HG02798 (cell line): Measurements from ENCODE around the gene DNAAF5.

ENCODE experiments used
- ATAC-seq: cut with Tn5 transposase; IDR thresholded peaks from one replicate; pipeline ENCODE4 v1.9.1; 2021; ENCODE audit warnings: mild to moderate bottlenecking; ENCODE audit not compliant: unreplicated experiment, poor library complexity

DNAAF5 gene

GRCh38 chr7:726084-726853 lies at the start of gene DNAAF5:
Gene DNAAF5 (plus strand): TSS chr7:726699. CDS start chr7:726721, 22 bp downstream.
- ATAC-seq = peak; percentile 91

GRCh38 chr7:676972-677385 lies 49.5 kb upstream of the DNAAF5 start:
- ATAC-seq = no peak

- ATAC-seq = no peak
These were observed 45.9 kb upstream of the DNAAF5 start for GRCh38 chr7:680411-681127.

- no peak for ATAC-seq
These were observed 44.8 kb upstream of the DNAAF5 start for GRCh38 chr7:681551-682307.

GRCh38 chr7:682810-683209 lies 43.7 kb upstream of the DNAAF5 start:
- no peak for ATAC-seq

GRCh38 chr7:683526-684205 lies 42.8 kb upstream of the DNAAF5 start:
- no peak for ATAC-seq

- ATAC-seq = no peak
These were observed 42.1 kb upstream of the DNAAF5 start for GRCh38 chr7:684416-684815.

GRCh38 chr7:685540-685939 lies 41.0 kb upstream of the DNAAF5 start:
- no peak for ATAC-seq

GRCh38 chr7:690478-691360 lies 35.8 kb upstream of the DNAAF5 start:
- ATAC-seq = no peak

- no peak for ATAC-seq
These were observed 35.0 kb upstream of the DNAAF5 start for GRCh38 chr7:691361-692045.

- ATAC-seq = no peak
These were observed 33.2 kb upstream of the DNAAF5 start for GRCh38 chr7:693280-693679.

- ATAC-seq = no peak
These were observed 30.1 kb upstream of the DNAAF5 start for GRCh38 chr7:696426-696811.

- no peak for ATAC-seq
These were observed 29.5 kb upstream of the DNAAF5 start for GRCh38 chr7:696812-697551.

GRCh38 chr7:698515-699475 lies 27.7 kb upstream of the DNAAF5 start:
- no peak for ATAC-seq

- ATAC-seq = no peak
These were observed 26.9 kb upstream of the DNAAF5 start for GRCh38 chr7:699476-700170.

GRCh38 chr7:701086-701671 lies 25.3 kb upstream of the DNAAF5 start:
- no peak for ATAC-seq
